Ectodermal cell (in vitro differentiated cells): ENCODE results near the gene ACTG1.
A peak's percentile ranks its signal among the peaks of the same experiment; 100 is the strongest.

Source experiments
- H3K27ac ChIP-seq: 2 replicates; pipeline ENCODE4 v1.7.0; 2013; ENCODE audit warnings: mild to moderate bottlenecking, low read depth, low read length; ENCODE audit not compliant: insufficient read depth, poor library complexity, severe bottlenecking
- H3K27me3 ChIP-seq: 2 replicates; pipeline ENCODE4 v1.7.0; 2013; ENCODE audit warnings: mild to moderate bottlenecking, low read length; ENCODE audit not compliant: insufficient read depth, control insufficient read depth, poor library complexity, severe bottlenecking
- H3K36me3 ChIP-seq: one replicate; pipeline ENCODE4 v1.7.0; 2013; ENCODE audit warnings: low read length; ENCODE audit not compliant: control insufficient read depth, insufficient read depth
- H3K4me1 ChIP-seq: one replicate; pipeline ENCODE4 v1.7.0; 2013; ENCODE audit warnings: low read length; ENCODE audit not compliant: control insufficient read depth, insufficient read depth
- H3K4me3 ChIP-seq: 2 replicates; pipeline ENCODE4 v1.7.0; 2013; ENCODE audit warnings: low read depth, low read length, control low read depth; ENCODE audit not compliant: insufficient read depth
- H3K9me3 ChIP-seq: 2 replicates; pipeline ENCODE4 v1.7.0; 2013; ENCODE audit warnings: mild to moderate bottlenecking, low read length, moderate library complexity; ENCODE audit not compliant: control insufficient read depth
- WGBS, 2 experiments: methylation state at CpG; one replicate each; pipeline ENCODE4 v1.1.7; 2013; ENCODE audit warnings: missing lambda C conversion rate in 2 of 2; 5-methylcytosine and 5-hydroxymethylcytosine counted together

ACTG1 gene

GRCh38 chr17:81493198-81494038, 19.2 kb downstream of the ACTG1 start:
- Histone ChIP-seq H3K27ac (no peak overlapping the region), H3K36me3 (no peaks in the 10 kb centered on the region), H3K27me3 (peaks cover 6% of the 10 kb centered on the region), H3K4me1 (peaks cover 19% of the 10 kb centered on the region), H3K4me3 (no peak overlapping the region), H3K9me3 (no peaks in the 10 kb centered on the region)
- 89 to 90% methylated on average over 16 of the region's 16 CpGs for WGBS, 2 experiments

- WGBS, 2 experiments, result 89 to 95% methylated on average over 9 of the region's 9 CpGs
- H3K4me1 ChIP-seq, result peaks cover 21% of the 10 kb centered on the region
- peaks cover 9% of the 10 kb centered on the region for H3K27me3 ChIP-seq
- H3K9me3 ChIP-seq, result no peaks in the 10 kb centered on the region
- no peak overlapping the region for H3K27ac ChIP-seq
- no peaks in the 10 kb centered on the region for H3K36me3 ChIP-seq
- H3K4me3 ChIP-seq, result no peak overlapping the region
Observed at GRCh38 chr17:81492706-81493105, 19.9 kb downstream of the ACTG1 start.

- Histone ChIP-seq H3K4me3 (no peak overlapping the region), H3K36me3 (no peaks in the 10 kb centered on the region), H3K9me3 (no peaks in the 10 kb centered on the region), H3K4me1 (peaks cover 21% of the 10 kb centered on the region), H3K27me3 (peaks cover 14% of the 10 kb centered on the region), H3K27ac (no peak overlapping the region)
- 60 to 61% methylated on average over 18 of the region's 18 CpGs for WGBS, 2 experiments
Observed at GRCh38 chr17:81492202-81492601, 20.4 kb downstream of the ACTG1 start.

GRCh38 chr17:81491761-81492160, 20.8 kb downstream of the ACTG1 start:
- Histone ChIP-seq H3K27ac (no peak overlapping the region), H3K4me3 (no peak overlapping the region), H3K4me1 (peaks cover 21% of the 10 kb centered on the region), H3K27me3 (peaks cover 19% of the 10 kb centered on the region), H3K9me3 (no peaks in the 10 kb centered on the region), H3K36me3 (no peaks in the 10 kb centered on the region)
- 44% methylated on average over 4 to 5 of the region's 5 CpGs for WGBS, 2 experiments

- Histone ChIP-seq H3K9me3 (no peaks in the 10 kb centered on the region), H3K27ac (no peak overlapping the region), H3K27me3 (peaks cover 24% of the 10 kb centered on the region), H3K4me1 (peaks cover 21% of the 10 kb centered on the region), H3K4me3 (no peak overlapping the region), H3K36me3 (no peaks in the 10 kb centered on the region)
- 69 to 81% methylated on average over 5 of the region's 5 CpGs for WGBS, 2 experiments
Observed at GRCh38 chr17:81491181-81491581, 21.4 kb downstream of the ACTG1 start.

- Histone ChIP-seq H3K4me1 (peaks cover 21% of the 10 kb centered on the region), H3K9me3 (no peaks in the 10 kb centered on the region), H3K27me3 (peaks cover 31% of the 10 kb centered on the region), H3K4me3 (no peak overlapping the region), H3K27ac (no peak overlapping the region), H3K36me3 (no peaks in the 10 kb centered on the region)
- WGBS, 2 experiments, result 54 to 56% methylated on average over 14 of the region's 14 CpGs
Observed at GRCh38 chr17:81489998-81490992, 22.3 kb downstream of the ACTG1 start.

- H3K27ac ChIP-seq, result no peak overlapping the region
- 25 to 27% methylated on average over 27 of the region's 27 CpGs for WGBS, 2 experiments
- H3K4me1 ChIP-seq, result peaks cover 21% of the 10 kb centered on the region
- H3K9me3 ChIP-seq, result no peaks in the 10 kb centered on the region
- no peak overlapping the region for H3K4me3 ChIP-seq
- peaks cover 39% of the 10 kb centered on the region for H3K27me3 ChIP-seq
- no peaks in the 10 kb centered on the region for H3K36me3 ChIP-seq
Observed at GRCh38 chr17:81489012-81489997, 23.3 kb downstream of the ACTG1 start.

- Histone ChIP-seq H3K27me3 (peaks cover 47% of the 10 kb centered on the region), H3K4me3 (peak overlapping the region; percentile 39), H3K4me1 (peaks cover 28% of the 10 kb centered on the region), H3K9me3 (no peaks in the 10 kb centered on the region), H3K27ac (no peak overlapping the region), H3K36me3 (no peaks in the 10 kb centered on the region)
- 38 to 41% methylated on average over 52 of the region's 52 CpGs for WGBS, 2 experiments
Observed at GRCh38 chr17:81488276-81488860, 24.2 kb downstream of the ACTG1 start.
